IMR-90 (cell line): ENCODE measurements around the gene NHSL2. TPM values are rescaled to one million over a fixed set of nuclear protein-coding genes. Genes with fewer than 3 reads are reported as not detected.

Experiments used
- ATAC-seq: fragments of 200-7000 bp; cut with Tn5 transposase; 2 replicates; pipeline ENCODE4 v1.9.1; 2020; ENCODE audit warnings: low read depth, mild to moderate bottlenecking, moderate library complexity
- BruUV-seq: library from RNA; stranded (reverse); fragments of 400-500 nt; replicated peaks from 2 replicates; lab custom pipeline; 2021; lab: Mats Ljungman, UMichigan
- CTCF ChIA-PET: fragments of 300-600 bp; formaldehyde crosslinking; extraction: SDS; loops from one replicate; lab custom pipeline; 2021; ENCODE audit warnings: antibody characterized with exemption; lab: Yijun Ruan, JAX
- POLR2A ChIA-PET: fragments of 300-600 bp; sonication (Branson Sonifier 250); formaldehyde crosslinking; loops from one replicate; lab custom pipeline; 2022; ENCODE audit warnings: antibody characterized with exemption; ENCODE audit not compliant: unreplicated experiment; lab: Charles Lee
- DNase-seq: peaks from one replicate; pipeline ENCODE4 v3.0.0; 2013
- H2AFZ ChIP-seq: replicated peaks from 2 replicates; pipeline ENCODE3; 2013; ENCODE audit warnings: low read length, mild to moderate bottlenecking; ENCODE audit not compliant: poor library complexity
- H2AK5ac ChIP-seq: 2 replicates; pipeline ENCODE4 v1.6.1; 2013; ENCODE audit warnings: low read depth, low read length, inconsistent platforms
- H2AK9ac ChIP-seq: replicated peaks from 2 replicates; pipeline ENCODE3; 2013; ENCODE audit warnings: mild to moderate bottlenecking, low read depth, low read length, moderate library complexity; ENCODE audit not compliant: poor library complexity
- H2BK120ac ChIP-seq: 2 replicates; pipeline ENCODE4 v1.6.1; 2013; ENCODE audit warnings: low read depth, low read length, inconsistent platforms
- H2BK15ac ChIP-seq: 3 replicates; pipeline ENCODE4 v1.6.1; 2013; ENCODE audit warnings: low read depth, low read length, inconsistent platforms
- H2BK20ac ChIP-seq: 2 replicates; pipeline ENCODE4 v1.6.1; 2013; ENCODE audit warnings: low read depth, mild to moderate bottlenecking, inconsistent platforms, low read length, moderate library complexity
- H2BK5ac ChIP-seq: 2 replicates; pipeline ENCODE4 v1.6.1; 2013; ENCODE audit warnings: mild to moderate bottlenecking, low read depth, low read length, inconsistent platforms; ENCODE audit not compliant: poor library complexity, severe bottlenecking
- H3K14ac ChIP-seq: replicated peaks from 2 replicates; pipeline ENCODE4 v1.6.1; 2013; ENCODE audit warnings: low read depth, low read length, inconsistent platforms
- H3K18ac ChIP-seq: 2 replicates; pipeline ENCODE4 v1.6.1; 2013; ENCODE audit warnings: low read depth, low read length, control low read depth
- H3K23ac ChIP-seq: 2 replicates; pipeline ENCODE4 v1.6.1; 2013; ENCODE audit warnings: low read depth, low read length, inconsistent platforms
- H3K27ac ChIP-seq: 2 replicates; pipeline ENCODE4 v1.5.1; 2013; ENCODE audit warnings: mild to moderate bottlenecking, control low read depth, low read length; ENCODE audit not compliant: insufficient read depth
- H3K27me3 ChIP-seq: 2 replicates; pipeline ENCODE4 v1.6.1; 2013; ENCODE audit warnings: low read length; ENCODE audit not compliant: control insufficient read depth, insufficient read depth
- H3K36me3 ChIP-seq: 2 replicates; pipeline ENCODE4 v1.6.1; 2013; ENCODE audit warnings: low read length, mixed read lengths; ENCODE audit not compliant: control insufficient read depth, insufficient read depth
- H3K4ac ChIP-seq: 2 replicates; pipeline ENCODE4 v1.6.1; 2013; ENCODE audit warnings: low read depth, low read length, inconsistent platforms
- H3K4me1 ChIP-seq: 2 replicates; pipeline ENCODE4 v1.6.1; 2013; ENCODE audit warnings: low read length, mixed read lengths; ENCODE audit not compliant: control insufficient read depth, insufficient read depth
- H3K4me2 ChIP-seq: 2 replicates; pipeline ENCODE4 v1.6.1; 2013; ENCODE audit warnings: low read depth, mild to moderate bottlenecking, control low read depth, low read length, moderate library complexity
- H3K4me3 ChIP-seq: 2 replicates; pipeline ENCODE4 v1.5.1; 2013; ENCODE audit warnings: low read depth, mild to moderate bottlenecking, control low read depth, low read length, moderate library complexity; ENCODE audit not compliant: insufficient read depth
- H3K56ac ChIP-seq: 2 replicates; pipeline ENCODE4 v1.6.1; 2013; ENCODE audit warnings: low read length, inconsistent platforms; ENCODE audit not compliant: insufficient read depth; ENCODE audit errors: extremely low read depth
- H3K79me1 ChIP-seq, 2 experiments: 2 replicates each; pipeline ENCODE4 v1.6.1; 2013; ENCODE audit warnings: low read length in 2 of 2, inconsistent platforms in 1 of 2, low read depth in 1 of 2
- H3K9ac ChIP-seq: 2 replicates; pipeline ENCODE4 v1.6.1; 2013; ENCODE audit warnings: low read depth, low read length, control low read depth
- H3K9me1 ChIP-seq: 2 replicates; pipeline ENCODE4 v1.6.1; 2013; ENCODE audit warnings: low read length, inconsistent platforms; ENCODE audit not compliant: insufficient read depth
- H3K9me3 ChIP-seq: 2 replicates; pipeline ENCODE4 v1.6.1; 2013; ENCODE audit warnings: low read length; ENCODE audit not compliant: control insufficient read depth, insufficient read depth
- H4K20me1 ChIP-seq: 2 replicates; pipeline ENCODE4 v1.6.1; 2013; ENCODE audit warnings: low read length, inconsistent platforms; ENCODE audit not compliant: insufficient read depth
- H4K5ac ChIP-seq: 2 replicates; pipeline ENCODE4 v1.6.1; 2013; ENCODE audit warnings: mild to moderate bottlenecking, low read depth, low read length, control low read depth
- H4K8ac ChIP-seq, 2 experiments: 2 replicates each; pipeline ENCODE4 v1.6.1; 2013; ENCODE audit warnings: low read depth in 2 of 2, low read length in 2 of 2, control low read depth in 1 of 2, inconsistent platforms in 1 of 2
- H4K91ac ChIP-seq: 2 replicates; pipeline ENCODE4 v1.6.1; 2013; ENCODE audit warnings: low read depth, low read length, inconsistent platforms; ENCODE audit not compliant: insufficient read depth
- CEBPB ChIP-seq: IDR thresholded peaks from 2 replicates; pipeline ENCODE4 v1.6.1; 2012; ENCODE audit warnings: low read depth, low read length, improper control_type of control experiment
- CHD1 ChIP-seq: IDR thresholded peaks from 2 replicates; pipeline ENCODE4 v1.6.1; 2012; ENCODE audit warnings: low read depth, low read length, improper control_type of control experiment
- MAFK ChIP-seq: IDR thresholded peaks from 2 replicates; pipeline ENCODE4 v1.6.1; 2012; ENCODE audit warnings: low read depth, low read length, improper control_type of control experiment
- MAZ ChIP-seq: IDR thresholded peaks from 2 replicates; pipeline ENCODE4 v1.6.1; 2012; ENCODE audit warnings: low read depth, mild to moderate bottlenecking, low read length, improper control_type of control experiment, moderate library complexity, borderline replicate concordance
- POLR2A ChIP-seq: IDR thresholded peaks from 2 replicates; pipeline ENCODE4 v1.6.1; 2012; ENCODE audit warnings: mild to moderate bottlenecking, low read depth, low read length
- RCOR1 ChIP-seq: IDR thresholded peaks from 2 replicates; pipeline ENCODE4 v1.6.1; 2012; ENCODE audit warnings: mild to moderate bottlenecking, low read length, improper control_type of control experiment; ENCODE audit not compliant: insufficient replicate concordance
- SMC3 ChIP-seq: fragments of 150-350 bp; IDR thresholded peaks from 2 replicates; pipeline ENCODE4 v1.6.1; 2016; ENCODE audit warnings: low read depth, mild to moderate bottlenecking, antibody characterized with exemption, low read length, moderate library complexity
- WGBS, 2 experiments: methylation state at CpG; one replicate each; pipeline versions ENCODE4 v1.1.5 to v1.1.7; 2013; ENCODE audit warnings: missing lambda C conversion rate in 2 of 2; ENCODE audit not compliant: insufficient read length in 1 of 2; ENCODE audit errors: extremely low coverage in 2 of 2; 5-methylcytosine and 5-hydroxymethylcytosine counted together
- dilution Hi-C: fragments of 300-500 bp; cut with HindIII; formaldehyde crosslinking; loops from one replicate; pipeline ENCODE4 v1.14.3; 2018; ENCODE audit warnings: low sequenced_read_pairs; ENCODE audit not compliant: unreplicated experiment
- in situ Hi-C: fragments of 300-500 bp; cut with MboI; formaldehyde crosslinking; loops from 3 replicates; pipeline ENCODE4 v1.14.3; 2019; ENCODE audit warnings: low sequenced_read_pairs, inconsistent platforms, mixed read lengths
- intact Hi-C: fragments of 100-400 bp; cut with micrococcal nuclease; formaldehyde crosslinking; loops from 2 replicates; pipeline ENCODE4 v1.10.0; 2022
- polyA plus RNA-seq, 3 experiments: library from polyadenylated mRNA; depleted of rRNA; stranded (reverse); fragments of >200 nt; gene quantifications; 2 replicates each; pipeline ENCODE4 v1.2.3, GENCODE V29; 2012; ENCODE audit warnings: low replicate concordance in 1 of 3
- total RNA-seq: library from RNA; depleted of rRNA; stranded (reverse); fragments of >200 nt; gene quantifications from 2 replicates; pipeline ENCODE4 v1.2.3, GENCODE V29; 2012
- TF ChIP-seq, protein P1 (sequence below): fragments of 150-350 bp; IDR thresholded peaks from 2 replicates; pipeline ENCODE4 v1.6.1; 2016; ENCODE audit warnings: low read depth, mild to moderate bottlenecking, low read length, moderate library complexity, borderline replicate concordance
- TF ChIP-seq, protein P2 (sequence below): fragments of 150-350 bp; IDR thresholded peaks from 2 replicates; pipeline ENCODE4 v1.6.1; 2017; ENCODE audit warnings: mild to moderate bottlenecking, antibody characterized with exemption, low read length, low read depth

NHSL2 gene
- total and polyA plus RNA-seq, 2 of the 4 experiments (the other 2 are of a cell fraction) = 0.72 to 0.75 TPM

DNA sequence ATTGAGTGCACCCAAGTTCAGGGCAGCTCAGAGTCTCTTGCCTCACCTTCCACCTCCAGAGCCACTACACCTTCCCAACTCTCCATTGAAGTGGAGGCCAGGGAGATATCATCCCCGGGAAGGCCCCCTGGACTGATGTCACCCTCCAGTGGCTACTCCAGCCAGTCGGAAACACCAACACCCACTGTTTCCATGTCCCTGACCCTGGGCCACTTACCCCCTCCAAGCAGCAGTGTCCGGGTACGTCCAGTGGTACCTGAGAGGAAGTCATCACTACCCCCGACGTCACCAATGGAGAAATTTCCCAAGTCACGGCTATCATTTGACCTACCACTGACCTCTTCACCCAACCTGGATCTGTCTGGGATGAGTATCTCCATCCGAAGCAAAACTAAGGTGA, 228.9 kb downstream of the NHSL2 start:
- Histone ChIP-seq H3K9ac (no peak overlapping the region), H2BK120ac (no peak overlapping the region), H3K79me1 (no peaks in the 10 kb centered on the region), H3K27me3 (peaks cover 65% of the 10 kb centered on the region), H3K14ac (no peak overlapping the region), H3K23ac (no peak overlapping the region), H3K18ac (no peak overlapping the region), H3K36me3 (no peaks in the 10 kb centered on the region), H2AFZ (no peak overlapping the region), H3K9me1 (no peaks in the 10 kb centered on the region), H2BK20ac (no peak overlapping the region), H3K4me2 (no peak overlapping the region), H2AK5ac (no peak overlapping the region), H3K27ac (no peak overlapping the region), H3K9me3 (peaks cover 3% of the 10 kb centered on the region; the same call in 1 of the 2 replicates), H4K5ac (no peak overlapping the region), H3K56ac (no peak overlapping the region), H4K8ac (no peak overlapping the region), H3K4me1 (no peaks in the 10 kb centered on the region), H3K4ac (no peak overlapping the region), H2AK9ac (no peak overlapping the region), H3K4me3 (no peak overlapping the region), H2BK15ac (no peak overlapping the region), H4K20me1 (no peaks in the 10 kb centered on the region; the same call in 1 of the 2 replicates), H2BK5ac (no peak overlapping the region), H4K91ac (no peak overlapping the region)
- in situ Hi-C loops (no loop called here), dilution Hi-C loops (no loop called here), intact Hi-C loops (no loop called here)
- ChIA-PET POLR2A (no interaction called here), CTCF (no interaction called here)
- no TSS peak for BruUV-seq
- no peak for DNase-seq
- no peak for ATAC-seq
- 73% methylated on average over 2 of the region's 8 CpGs; no CpG with 5 or more reads in 1 of the 2 experiments for WGBS, 2 experiments
- TF ChIP-seq, protein P1, sequence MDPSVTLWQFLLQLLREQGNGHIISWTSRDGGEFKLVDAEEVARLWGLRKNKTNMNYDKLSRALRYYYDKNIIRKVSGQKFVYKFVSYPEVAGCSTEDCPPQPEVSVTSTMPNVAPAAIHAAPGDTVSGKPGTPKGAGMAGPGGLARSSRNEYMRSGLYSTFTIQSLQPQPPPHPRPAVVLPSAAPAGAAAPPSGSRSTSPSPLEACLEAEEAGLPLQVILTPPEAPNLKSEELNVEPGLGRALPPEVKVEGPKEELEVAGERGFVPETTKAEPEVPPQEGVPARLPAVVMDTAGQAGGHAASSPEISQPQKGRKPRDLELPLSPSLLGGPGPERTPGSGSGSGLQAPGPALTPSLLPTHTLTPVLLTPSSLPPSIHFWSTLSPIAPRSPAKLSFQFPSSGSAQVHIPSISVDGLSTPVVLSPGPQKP = no peak
- TF ChIP-seq CHD1 (no peak), CEBPB (no peak), MAFK (no peak), SMC3 (no peak), MAZ (no peak), RCOR1 (no peak), POLR2A (no peak)
- TF ChIP-seq, protein P2, sequence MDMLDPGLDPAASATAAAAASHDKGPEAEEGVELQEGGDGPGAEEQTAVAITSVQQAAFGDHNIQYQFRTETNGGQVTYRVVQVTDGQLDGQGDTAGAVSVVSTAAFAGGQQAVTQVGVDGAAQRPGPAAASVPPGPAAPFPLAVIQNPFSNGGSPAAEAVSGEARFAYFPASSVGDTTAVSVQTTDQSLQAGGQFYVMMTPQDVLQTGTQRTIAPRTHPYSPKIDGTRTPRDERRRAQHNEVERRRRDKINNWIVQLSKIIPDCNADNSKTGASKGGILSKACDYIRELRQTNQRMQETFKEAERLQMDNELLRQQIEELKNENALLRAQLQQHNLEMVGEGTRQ = no peak
